Gastroesophageal sphincter (tissue), 3 donors: Measurements from ENCODE around the gene C6orf62.

Experiments used
- CTCF ChIP-seq, 4 experiments: fragments of 200-600 bp in 2 of 4; fragments of 450-650 bp in 2 of 4; sonication (generic) in 1 of 4; IDR thresholded peaks; one replicate each; pipeline ENCODE4 v1.5.1; 2017 to 2019; ENCODE audit warnings: antibody characterized with exemption in 4 of 4, mild to moderate bottlenecking in 2 of 4, moderate library complexity in 2 of 4
- POLR2A ChIP-seq, 2 donors: fragments of 450-650 bp; IDR thresholded peaks; one replicate each; pipeline ENCODE4 v1.6.1; 2017; ENCODE audit warnings: antibody characterized with exemption in 2 of 2, mild to moderate bottlenecking in 2 of 2, moderate library complexity in 1 of 2
- POLR2AphosphoS5 ChIP-seq: sonication (generic); formaldehyde crosslinking; IDR thresholded peaks from one replicate; pipeline ENCODE4 v1.6.1; 2017; ENCODE audit warnings: antibody characterized with exemption

DNA sequence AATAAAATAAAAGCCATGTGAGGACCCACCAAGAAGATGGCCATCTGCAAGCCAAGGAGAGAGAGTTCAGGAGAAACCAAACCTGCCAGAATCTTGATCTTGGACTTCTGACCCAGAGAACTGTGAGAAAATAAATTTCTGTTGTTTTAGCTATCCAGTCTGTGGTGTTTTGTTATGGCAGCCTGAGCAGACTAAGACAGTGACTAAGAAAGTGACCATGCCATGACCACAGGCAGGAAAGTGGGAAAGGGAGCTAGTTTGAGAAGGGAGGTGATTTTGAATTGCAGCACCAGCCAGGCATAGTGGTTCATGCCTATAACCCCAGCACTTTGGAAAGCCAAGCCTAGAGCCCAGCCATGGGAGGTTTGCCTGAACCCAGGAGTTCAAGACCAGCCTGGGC lies 21.9 kb upstream of the C6orf62 start:
- TF ChIP-seq CTCF (IDR thresholded peaks at IDR 0.05) (no peak), POLR2A (IDR thresholded peaks at IDR 0.05) (no peak), POLR2AphosphoS5 (no peak)
